Pulmonary artery endothelial cell (primary cell): Measurements from ENCODE around the gene HOXD10. TPM values are rescaled to one million over a fixed set of nuclear protein-coding genes. Genes with fewer than 3 reads are reported as not detected.

Source experiments
- DNase-seq: peaks from one replicate; pipeline ENCODE4 v3.0.0-alpha.2; 2011; ENCODE audit warnings: low read depth, low spot score
- total RNA-seq: library from RNA; depleted of rRNA; stranded (reverse); fragments of >200 nt; gene quantifications from 2 replicates; pipeline ENCODE4 v1.2.3, GENCODE V29; 2014

Gene HOXD10
- total RNA-seq, 1 donor from 2014 or later, result not detected

GRCh38 chr2:176095421-176095820 is 21.2 kb upstream of the HOXD10 start:
- no peak for DNase-seq

- DNase-seq, result no peak
Observed at GRCh38 chr2:176096243-176096985, 20.2 kb upstream of the HOXD10 start.

- peak; percentile 17 for DNase-seq
Observed at GRCh38 chr2:176096986-176097819, 19.4 kb upstream of the HOXD10 start.

DNA sequence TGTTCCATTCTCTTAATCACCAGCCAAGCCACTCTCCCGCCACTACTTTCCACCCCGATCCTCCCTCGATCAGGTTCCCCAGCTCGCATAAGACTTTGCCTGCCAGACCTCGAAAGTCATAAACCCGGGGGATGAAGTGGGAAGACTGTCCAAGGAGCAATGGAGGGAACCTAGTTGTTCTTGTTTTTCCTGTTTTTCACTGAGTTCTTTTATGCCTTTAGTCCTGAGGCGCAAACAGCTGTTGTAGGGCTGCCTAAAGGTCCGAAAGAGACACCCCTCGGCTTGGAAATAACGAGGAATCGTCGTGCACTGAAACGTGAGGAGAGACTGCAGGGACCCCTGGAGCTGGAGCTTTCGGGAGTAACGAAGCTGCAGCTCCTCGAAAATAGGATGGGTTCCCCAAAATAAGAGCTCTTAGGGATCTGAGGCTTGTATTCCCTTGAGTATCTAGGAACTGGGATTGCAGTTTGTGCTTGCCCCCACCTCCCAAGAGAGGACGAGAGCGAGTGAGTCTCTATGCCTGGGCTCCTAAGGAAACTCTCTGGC is 18.7 kb upstream of the HOXD10 start:
- no peak for DNase-seq

DNA sequence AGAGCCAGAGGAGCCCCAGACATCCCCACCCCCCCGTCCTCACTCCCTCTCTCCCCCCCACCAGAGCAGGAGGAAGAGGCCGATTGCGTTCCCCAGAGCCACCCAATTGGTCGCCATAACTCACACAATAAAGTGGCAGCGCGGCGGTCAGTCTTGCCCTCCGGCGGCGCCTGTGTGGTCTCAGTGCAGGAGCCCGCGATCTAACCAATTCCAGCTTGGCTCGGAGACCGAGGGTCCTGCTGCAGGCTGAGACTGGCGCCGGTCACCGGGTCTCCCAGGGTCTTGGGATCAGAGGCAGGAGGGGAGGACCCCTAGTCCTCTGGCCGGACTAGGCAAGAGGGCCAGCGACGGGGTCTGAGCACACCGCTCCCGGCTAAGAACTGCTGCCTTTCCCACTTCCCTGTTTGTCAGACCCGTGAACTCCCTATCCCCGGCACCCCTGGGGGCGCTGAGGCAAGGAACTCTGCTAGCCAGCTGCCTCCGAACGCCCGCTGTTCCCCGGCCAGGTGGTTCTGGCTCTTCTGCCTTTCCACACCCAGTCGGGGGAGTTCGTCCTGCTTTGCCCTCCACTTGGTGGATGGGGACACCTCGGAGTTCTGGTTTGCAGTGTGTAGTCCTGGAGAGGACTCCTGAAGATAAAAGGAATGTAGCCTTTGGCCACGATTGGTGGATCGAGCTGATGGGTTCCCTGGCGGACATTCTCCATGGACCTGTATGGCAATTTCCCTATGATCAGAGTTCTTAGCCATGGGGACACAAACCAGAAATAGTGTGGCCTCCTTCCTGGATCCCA is 18.0 kb upstream of the HOXD10 start:
- DNase-seq, result no peak

GRCh38 chr2:176099159-176099727 is 17.3 kb upstream of the HOXD10 start:
- no peak for DNase-seq

GRCh38 chr2:176099728-176100546 is 16.6 kb upstream of the HOXD10 start, which contains the start of gene HOXD12:
Gene HOXD12, plus strand, starts transcription at chr2:176099795. Its CDS starts 7 bp downstream, at chr2:176099802.
- no peak for DNase-seq

DNA sequence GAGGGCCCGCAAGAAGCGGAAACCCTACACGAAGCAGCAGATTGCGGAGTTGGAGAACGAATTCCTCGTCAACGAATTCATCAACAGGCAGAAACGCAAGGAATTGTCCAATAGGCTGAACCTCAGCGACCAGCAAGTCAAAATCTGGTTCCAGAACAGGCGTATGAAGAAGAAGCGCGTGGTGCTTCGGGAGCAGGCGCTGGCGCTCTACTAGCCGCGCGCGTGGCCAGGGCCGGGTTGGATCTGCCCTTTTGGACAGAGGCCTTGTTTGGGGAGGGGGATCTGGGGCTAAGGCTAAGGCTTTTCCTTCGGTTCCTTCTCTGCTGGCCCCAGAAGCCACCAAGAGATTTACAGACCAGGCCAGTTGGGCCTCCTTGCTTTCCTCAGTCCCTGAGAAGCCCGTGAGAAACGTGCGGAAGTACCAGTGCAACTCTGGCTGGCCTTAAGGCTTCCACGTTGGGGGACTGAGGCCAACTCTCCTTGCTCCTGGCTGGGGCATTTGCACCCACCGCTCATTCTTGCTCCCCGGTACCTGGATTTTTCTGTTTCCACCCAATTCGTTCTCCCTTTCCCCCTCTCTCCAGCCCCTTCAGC is 15.9 kb upstream of the HOXD10 start:
- DNase-seq, result no peak

GRCh38 chr2:176101216-176101830 is 15.3 kb upstream of the HOXD10 start:
- DNase-seq, result no peak

DNA sequence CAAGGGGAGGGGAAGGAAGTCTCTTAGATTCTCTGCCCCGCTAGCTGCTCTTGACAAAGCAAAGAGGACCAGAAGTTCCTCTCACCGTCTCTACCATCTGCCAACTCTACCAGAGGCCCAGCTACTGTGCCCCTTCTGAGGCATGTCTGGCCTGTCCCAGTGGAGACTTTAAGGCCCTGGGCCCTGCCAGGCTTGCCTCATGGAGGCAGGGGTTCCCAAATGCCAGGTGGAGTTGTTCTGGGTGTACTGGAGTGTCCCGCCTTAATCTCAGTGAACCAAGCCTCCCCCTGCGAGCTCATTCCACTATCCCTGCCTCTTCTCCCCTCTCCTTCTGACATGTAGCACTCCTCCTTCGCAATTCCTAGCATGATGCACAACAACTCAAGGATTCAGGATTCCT is 14.7 kb upstream of the HOXD10 start:
- DNase-seq, result no peak

DNA sequence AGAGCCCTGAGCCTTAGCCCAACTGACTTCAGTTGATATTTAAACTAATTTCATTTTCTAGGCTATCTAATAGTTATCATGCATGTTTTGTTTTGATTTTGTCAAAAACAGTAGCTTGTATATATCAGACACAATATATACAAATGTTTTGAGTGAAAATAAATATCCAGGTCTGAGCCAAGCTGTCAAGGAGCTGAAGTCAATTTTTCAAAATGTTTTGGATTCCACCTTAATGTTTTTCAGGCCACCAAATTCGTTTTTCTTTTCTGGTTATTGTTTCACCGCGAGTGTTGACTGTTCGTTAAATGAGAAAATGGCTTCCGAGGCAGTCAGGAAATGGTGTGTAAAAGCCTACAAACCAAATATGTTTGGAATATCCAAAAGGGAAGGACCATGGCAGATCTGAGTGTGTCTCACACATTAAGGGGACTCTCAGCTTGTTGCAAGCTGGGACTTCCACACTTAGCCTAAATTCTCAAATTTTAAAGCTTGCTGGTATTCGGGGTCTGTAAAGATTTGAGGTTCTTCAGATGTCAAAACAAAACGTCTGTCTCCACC is 14.2 kb upstream of the HOXD10 start:
- DNase-seq, result no peak

DNA sequence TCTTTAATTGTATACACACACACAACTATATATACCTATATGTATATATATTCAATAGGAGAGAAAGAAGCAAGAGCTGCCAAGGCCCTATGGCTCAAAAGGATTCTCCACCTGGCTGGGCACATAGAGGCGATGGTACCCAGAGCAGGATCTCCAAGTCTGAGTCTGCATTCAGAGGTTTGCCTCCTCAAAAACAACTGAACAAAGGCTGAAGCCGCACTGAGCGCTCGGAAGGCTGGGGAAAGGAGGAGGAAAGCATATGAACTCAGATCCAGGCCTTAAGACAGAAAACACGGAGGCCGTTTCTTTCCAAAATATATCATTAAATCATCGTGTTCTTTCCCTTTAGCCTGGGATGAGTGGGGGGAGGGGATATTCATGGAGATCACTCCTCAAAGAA is 13.4 kb upstream of the HOXD10 start:
- DNase-seq, result no peak

DNA sequence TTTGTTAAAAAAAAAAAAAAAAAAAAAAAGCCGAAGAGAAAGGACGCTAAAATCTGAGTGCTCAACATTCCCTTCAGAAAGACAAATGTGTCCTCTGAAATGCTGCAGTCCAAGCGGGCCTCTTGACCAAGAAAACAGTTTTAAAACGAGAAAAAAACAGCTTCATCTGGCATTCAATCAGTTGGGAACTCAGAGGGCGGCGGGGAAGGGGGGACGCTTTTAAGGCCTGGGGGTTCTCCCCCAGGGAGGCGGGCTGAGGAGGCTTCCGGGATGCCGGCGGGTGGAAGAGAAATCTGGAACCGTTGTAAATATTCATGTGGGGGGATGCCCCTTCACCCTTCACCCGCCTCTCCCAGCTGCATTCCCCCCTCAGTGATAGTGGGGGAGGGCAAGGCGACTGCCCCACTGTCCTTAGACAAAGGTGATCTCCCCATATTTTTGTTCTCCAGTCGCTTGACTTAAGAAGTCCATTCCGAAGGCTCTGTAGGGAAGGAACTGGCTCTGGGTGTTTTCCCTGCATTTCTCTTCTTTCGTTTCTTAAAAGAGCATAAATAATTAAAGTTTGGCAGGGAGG is 12.7 kb upstream of the HOXD10 start:
- DNase-seq, result no peak

DNA sequence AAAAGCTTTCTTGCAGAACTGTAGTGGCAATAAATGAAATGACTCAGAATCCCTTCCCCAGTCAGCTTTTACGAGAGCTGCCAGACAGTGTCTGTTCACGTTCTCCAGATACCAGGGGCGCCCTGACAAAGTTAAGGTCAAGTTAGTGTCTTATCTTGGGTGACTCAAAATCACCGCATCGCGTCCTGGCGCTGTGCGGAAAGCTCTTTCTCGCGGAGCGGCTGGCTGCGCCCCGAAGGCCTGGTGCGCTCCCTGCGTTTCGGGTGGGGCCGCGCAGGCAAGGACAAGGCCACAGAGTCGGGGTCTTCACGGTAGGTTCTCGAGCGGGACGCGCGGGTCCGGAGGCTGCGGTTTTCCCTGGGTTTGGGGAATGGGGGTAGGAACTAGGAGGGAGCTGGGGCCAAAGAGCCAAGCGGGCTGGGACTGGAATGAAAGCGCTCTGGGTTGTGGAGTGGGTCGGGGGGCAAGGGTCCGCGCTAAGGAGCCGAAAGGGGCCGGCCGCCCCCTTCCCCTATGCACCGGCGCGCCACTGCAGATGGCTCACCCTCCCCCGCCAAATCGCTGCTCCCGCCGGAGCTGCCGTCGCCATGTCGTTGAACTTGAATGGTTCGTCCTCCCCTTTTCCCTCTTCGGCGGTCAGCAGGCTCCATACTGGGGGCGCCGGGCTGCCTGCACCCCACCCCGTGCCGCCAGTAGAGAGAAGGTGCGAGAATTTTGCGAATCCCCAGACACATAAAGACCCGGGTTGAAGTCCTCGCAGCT is 12.1 kb upstream of the HOXD10 start:
- no peak for DNase-seq

DNA sequence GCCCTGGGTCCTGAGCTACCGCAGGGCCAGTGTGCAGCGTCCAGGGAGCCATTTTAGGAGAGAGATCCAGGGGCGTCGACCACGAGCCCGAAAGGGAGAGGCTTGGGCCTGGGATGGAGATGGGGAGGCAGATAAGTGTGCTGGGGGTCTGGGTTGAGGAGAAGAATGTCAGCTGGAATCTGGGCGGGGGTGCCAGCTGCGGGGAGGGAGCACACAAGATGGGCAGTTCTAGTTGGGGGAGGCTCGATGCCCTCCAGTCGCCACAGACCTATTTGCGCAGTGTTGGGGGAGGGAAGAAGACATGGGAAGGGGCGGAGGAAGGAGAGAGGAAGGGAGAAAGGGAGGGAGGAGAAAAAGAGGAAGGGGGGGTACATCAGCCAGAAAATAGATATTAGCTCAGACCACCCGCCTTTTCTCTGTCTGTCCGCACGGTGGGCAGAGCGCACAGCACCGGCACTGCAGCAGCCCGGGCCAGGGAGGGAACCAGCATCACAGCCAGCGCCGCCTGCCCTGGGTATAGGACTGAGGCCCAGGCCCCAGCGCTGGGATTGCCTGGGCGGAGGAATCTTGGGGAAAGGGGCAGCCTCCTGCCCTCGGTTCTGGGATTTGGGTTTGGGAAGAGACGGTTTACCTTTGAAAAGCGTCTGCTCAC is 11.4 kb upstream of the HOXD10 start:
- DNase-seq, result no peak

GRCh38 chr2:176105730-176106580 is 10.6 kb upstream of the HOXD10 start:
- DNase-seq, result no peak
